ENCODE data around the gene RIPK3. TPM values are rescaled to one million over a fixed set of nuclear protein-coding genes. Genes with fewer than 3 reads are reported as not detected.
"Not testable (repeated sequence)": the region's sequence is repeated elsewhere in the genome, so short reads cannot be mapped to it uniquely, and the experiment has no call there.

The RIPK3 gene
- polyA plus RNA-seq, 6 donors from 2014 or later = 7.7 to 12.9 (median 9.3) TPM; not detected in 1

- peak overlapping the region; percentile 86 to 94 (median 90) for H3K4me3 Mint-ChIP-seq
- H3K4me1 Mint-ChIP-seq = peaks cover 21 to 47% (median 26%) of the 10 kb centered on the region in 3 donors
- peaks cover 0 to 1% (median 0%) of the 10 kb centered on the region in 7 donors for H3K9me3 Mint-ChIP-seq
- peaks cover 19 to 32% (median 20%) of the 10 kb centered on the region in 3 donors for H3K27me3 Mint-ChIP-seq
- ATAC-seq (ENCODE audit: low read depth in 2 of 2) (peak; percentile 85), DNase-seq (peak; percentile 81)
- H3K27ac Mint-ChIP-seq = peak overlapping the region; percentile 5 to 98 (median 83)
- peaks cover 1 to 7% of the 10 kb centered on the region in 2 donors for H3K36me3 Mint-ChIP-seq
Measured at GRCh38 chr14:24332268-24332993, 7.4 kb downstream of the RIPK3 start.

- DNase-seq (no peak), ATAC-seq (ENCODE audit: low read depth in 2 of 2) (no peak)
- peak overlapping the region; percentile 86 to 94 (median 90) for H3K4me3 Mint-ChIP-seq
- peaks cover 0 to 7% of the 10 kb centered on the region in 2 donors for H3K36me3 Mint-ChIP-seq
- peak overlapping the region; percentile 5 to 98 (median 83) for H3K27ac Mint-ChIP-seq
- H3K4me1 Mint-ChIP-seq = peaks cover 24 to 53% (median 30%) of the 10 kb centered on the region in 3 donors
- H3K27me3 Mint-ChIP-seq = peaks cover 19 to 34% (median 20%) of the 10 kb centered on the region in 3 donors
- H3K9me3 Mint-ChIP-seq = peaks cover 0 to 1% (median 0%) of the 10 kb centered on the region in 7 donors
Measured at GRCh38 chr14:24331731-24332267, 8.0 kb downstream of the RIPK3 start.

GRCh38 chr14:24330973-24331674, 8.7 kb downstream of the RIPK3 start:
- peaks cover 19 to 34% (median 20%) of the 10 kb centered on the region in 3 donors for H3K27me3 Mint-ChIP-seq
- H3K9me3 Mint-ChIP-seq = peaks cover 0 to 1% (median 0%) of the 10 kb centered on the region in 7 donors
- ATAC-seq (ENCODE audit: low read depth in 2 of 2) (no peak), DNase-seq (no peak)
- peaks cover 24 to 50% (median 30%) of the 10 kb centered on the region in 3 donors for H3K4me1 Mint-ChIP-seq
- H3K36me3 Mint-ChIP-seq = peaks cover 0 to under 1% of the 10 kb centered on the region in 2 donors
- H3K27ac Mint-ChIP-seq = peak overlapping the region in 3 of 6 donors; percentile 56 to 75 (median 61)
- H3K4me3 Mint-ChIP-seq = no peak overlapping the region

GRCh38 chr14:24329736-24330135, 10.1 kb downstream of the RIPK3 start:
- peak overlapping the region in 1 of 8 donors; percentile 33 for H3K4me3 Mint-ChIP-seq
- ATAC-seq (ENCODE audit: low read depth in 2 of 2) = no peak

GRCh38 chr14:24329073-24329663, 10.6 kb downstream of the RIPK3 start:
- H3K4me1 Mint-ChIP-seq = peaks cover 17 to 39% (median 19%) of the 10 kb centered on the region in 3 donors
- H3K27ac Mint-ChIP-seq = peak overlapping the region in 1 of 6 donors; percentile 15
- DNase-seq = no peak
- H3K9me3 Mint-ChIP-seq = no peaks in the 10 kb centered on the region
- no peaks in the 10 kb centered on the region for H3K36me3 Mint-ChIP-seq
- H3K27me3 Mint-ChIP-seq = peaks cover 10 to 24% (median 13%) of the 10 kb centered on the region in 3 donors
- H3K4me3 Mint-ChIP-seq = peak overlapping the region in 1 of 8 donors; percentile 33
- no peak for ATAC-seq (ENCODE audit: low read depth in 2 of 2)

More at GRCh38 chr14:24329736-24330135, 10.1 kb downstream of the RIPK3 start:
- no peaks in the 10 kb centered on the region for H3K9me3 Mint-ChIP-seq
- peaks cover 12 to 26% (median 16%) of the 10 kb centered on the region in 3 donors for H3K27me3 Mint-ChIP-seq
- peak overlapping the region in 1 of 6 donors; percentile 15 for H3K27ac Mint-ChIP-seq
- peaks cover 19 to 41% (median 22%) of the 10 kb centered on the region in 3 donors for H3K4me1 Mint-ChIP-seq
- DNase-seq = no peak
- no peaks in the 10 kb centered on the region for H3K36me3 Mint-ChIP-seq

GRCh38 chr14:24327914-24328313, 11.9 kb downstream of the RIPK3 start:
- not testable (repeated sequence) for ATAC-seq (ENCODE audit: low read depth in 2 of 2); H3K4me3 Mint-ChIP-seq; H3K27ac Mint-ChIP-seq; DNase-seq; H3K36me3 Mint-ChIP-seq; H3K9me3 Mint-ChIP-seq
- Mint-ChIP-seq H3K27me3 (peaks cover 6 to 27% (median 16%) of the 10 kb centered on the region in 3 donors), H3K4me1 (peaks cover 16 to 27% (median 16%) of the 10 kb centered on the region in 3 donors)

GRCh38 chr14:24327303-24327702, 12.5 kb downstream of the RIPK3 start:
- DNase-seq = no peak
- H3K27ac Mint-ChIP-seq = peak overlapping the region in 4 of 6 donors; percentile 34 to 90 (median 54)
- H3K4me3 Mint-ChIP-seq = peak overlapping the region in 2 of 8 donors; percentile 16 to 50
- peaks cover 11 to 23% (median 14%) of the 10 kb centered on the region in 3 donors for H3K4me1 Mint-ChIP-seq
- H3K27me3 Mint-ChIP-seq = peaks cover 4 to 21% (median 18%) of the 10 kb centered on the region in 3 donors
- no peak for ATAC-seq (ENCODE audit: low read depth in 2 of 2)
- no peaks in the 10 kb centered on the region for H3K36me3 Mint-ChIP-seq
- no peaks in the 10 kb centered on the region for H3K9me3 Mint-ChIP-seq

- peaks cover 6 to 14% (median 6%) of the 10 kb centered on the region in 3 donors for H3K4me1 Mint-ChIP-seq
- no peak for DNase-seq
- no peak overlapping the region for H3K4me3 Mint-ChIP-seq
- no peaks in the 10 kb centered on the region for H3K9me3 Mint-ChIP-seq
- H3K27ac Mint-ChIP-seq = no peak overlapping the region
- no peaks in the 10 kb centered on the region for H3K36me3 Mint-ChIP-seq
- no peak for ATAC-seq (ENCODE audit: low read depth in 2 of 2)
- peaks cover 0 to 21% (median 17%) of the 10 kb centered on the region in 3 donors for H3K27me3 Mint-ChIP-seq
Measured at GRCh38 chr14:24325963-24326362, 13.8 kb downstream of the RIPK3 start.

- Mint-ChIP-seq H3K4me1 (peaks cover 6 to 14% (median 6%) of the 10 kb centered on the region in 3 donors), H3K27ac (peak overlapping the region in 1 of 6 donors; percentile 62), H3K27me3 (peaks cover 4 to 21% (median 21%) of the 10 kb centered on the region in 3 donors), H3K36me3 (no peaks in the 10 kb centered on the region), H3K4me3 (peak overlapping the region in 1 of 8 donors; percentile 3), H3K9me3 (no peaks in the 10 kb centered on the region)
- DNase-seq (no peak), ATAC-seq (ENCODE audit: low read depth in 2 of 2) (no peak)
Measured at GRCh38 chr14:24325041-24325530, 14.7 kb downstream of the RIPK3 start.

- ATAC-seq (ENCODE audit: low read depth in 2 of 2) = no peak
- Mint-ChIP-seq H3K27me3 (peaks cover 4 to 32% (median 31%) of the 10 kb centered on the region in 3 donors), H3K27ac (no peak overlapping the region), H3K36me3 (peaks cover 0 to 6% of the 10 kb centered on the region in 2 donors), H3K9me3 (no peaks in the 10 kb centered on the region), H3K4me3 (no peak overlapping the region), H3K4me1 (peaks cover 6 to 14% (median 10%) of the 10 kb centered on the region in 3 donors)
- DNase-seq = no peak
Measured at GRCh38 chr14:24324024-24324423, 15.8 kb downstream of the RIPK3 start.

GRCh38 chr14:24323341-24323740, 16.4 kb downstream of the RIPK3 start:
- Mint-ChIP-seq H3K9me3 (no peaks in the 10 kb centered on the region), H3K27me3 (peaks cover 4 to 38% (median 38%) of the 10 kb centered on the region in 3 donors), H3K4me3 (no peak overlapping the region), H3K27ac (no peak overlapping the region), H3K36me3 (peaks cover 0 to 7% of the 10 kb centered on the region in 2 donors), H3K4me1 (peaks cover 6 to 12% (median 10%) of the 10 kb centered on the region in 3 donors)
- ATAC-seq (ENCODE audit: low read depth in 2 of 2) = no peak
- DNase-seq = no peak

- Mint-ChIP-seq H3K36me3 (peaks cover 0 to 7% of the 10 kb centered on the region in 2 donors), H3K27ac (no peak overlapping the region), H3K4me3 (peak overlapping the region in 1 of 8 donors; percentile 47), H3K27me3 (peaks cover 6 to 40% (median 38%) of the 10 kb centered on the region in 3 donors), H3K4me1 (peaks cover 6 to 9% (median 9%) of the 10 kb centered on the region in 3 donors), H3K9me3 (no peaks in the 10 kb centered on the region)
- DNase-seq (no peak), ATAC-seq (ENCODE audit: low read depth in 2 of 2) (no peak)
Measured at GRCh38 chr14:24322672-24323071, 17.1 kb downstream of the RIPK3 start.

Data from naive B cell (primary cell).